ENCODE data around the gene TMEM120B.

DNA sequence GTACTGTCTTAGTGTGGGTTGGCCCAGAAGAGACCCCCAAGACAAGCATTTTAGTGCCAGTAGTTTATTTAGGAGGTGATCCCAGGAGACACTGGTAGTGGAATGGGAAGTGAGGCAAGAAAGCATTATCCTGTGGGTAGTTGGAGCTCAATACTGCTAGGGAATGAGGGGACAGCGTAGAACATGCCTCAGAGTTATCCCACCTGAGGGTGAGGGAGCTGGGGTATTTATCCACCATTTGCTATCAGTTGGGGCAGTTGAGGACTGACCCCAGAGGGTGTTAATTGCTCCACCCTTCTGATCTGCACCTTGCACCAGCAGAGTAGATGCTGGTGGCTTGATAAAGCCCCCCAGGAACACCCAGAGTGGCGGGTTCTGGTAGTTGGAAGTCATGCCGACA is 43.0 kb downstream of the TMEM120B start:
- TF ChIP-seq RAD21 (IDR thresholded peaks at IDR 0.05; ENCODE audit: low read depth), result no peak
- TF ChIP-seq, protein P1, sequence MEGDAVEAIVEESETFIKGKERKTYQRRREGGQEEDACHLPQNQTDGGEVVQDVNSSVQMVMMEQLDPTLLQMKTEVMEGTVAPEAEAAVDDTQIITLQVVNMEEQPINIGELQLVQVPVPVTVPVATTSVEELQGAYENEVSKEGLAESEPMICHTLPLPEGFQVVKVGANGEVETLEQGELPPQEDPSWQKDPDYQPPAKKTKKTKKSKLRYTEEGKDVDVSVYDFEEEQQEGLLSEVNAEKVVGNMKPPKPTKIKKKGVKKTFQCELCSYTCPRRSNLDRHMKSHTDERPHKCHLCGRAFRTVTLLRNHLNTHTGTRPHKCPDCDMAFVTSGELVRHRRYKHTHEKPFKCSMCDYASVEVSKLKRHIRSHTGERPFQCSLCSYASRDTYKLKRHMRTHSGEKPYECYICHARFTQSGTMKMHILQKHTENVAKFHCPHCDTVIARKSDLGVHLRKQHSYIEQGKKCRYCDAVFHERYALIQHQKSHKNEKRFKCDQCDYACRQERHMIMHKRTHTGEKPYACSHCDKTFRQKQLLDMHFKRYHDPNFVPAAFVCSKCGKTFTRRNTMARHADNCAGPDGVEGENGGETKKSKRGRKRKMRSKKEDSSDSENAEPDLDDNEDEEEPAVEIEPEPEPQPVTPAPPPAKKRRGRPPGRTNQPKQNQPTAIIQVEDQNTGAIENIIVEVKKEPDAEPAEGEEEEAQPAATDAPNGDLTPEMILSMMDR (IDR thresholded peaks at IDR 0.05 in 2 of 3, conservative IDR thresholded peaks at IDR 0.05 in 1 of 3; ENCODE audit: borderline replicate concordance in 1 of 3, insufficient read depth in 1 of 3, low read depth in 2 of 3, low read length in 2 of 3), result no peak

All from HCT116 (cell line).